Measurements from ENCODE around the gene KRTAP10-12.

The KRTAP10-12 gene

GRCh38 chr21:44712203-44713028 lies 15.4 kb downstream of the KRTAP10-12 start:
- DNase-seq: no peak

DNA sequence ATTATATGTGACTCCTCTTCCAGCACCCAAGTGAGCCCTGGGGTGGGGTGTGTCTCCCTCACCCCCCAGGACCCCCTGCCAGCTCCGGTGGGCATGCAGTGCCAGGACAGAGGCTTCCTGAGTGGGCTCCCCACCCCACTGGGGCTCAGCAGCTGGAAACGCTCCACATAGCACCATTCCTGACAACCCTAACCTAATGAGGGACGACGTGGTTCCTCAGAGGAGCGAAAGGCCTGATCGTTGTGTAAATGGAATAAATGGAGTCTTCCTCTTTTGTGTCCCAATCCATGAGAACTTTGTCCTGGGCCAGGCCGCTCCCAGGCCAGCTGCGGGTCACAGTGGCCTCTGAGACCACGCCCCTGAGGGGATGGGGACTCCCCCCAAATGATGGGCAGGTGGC lies 16.2 kb downstream of the KRTAP10-12 start:
- DNase-seq: no peak

DNA sequence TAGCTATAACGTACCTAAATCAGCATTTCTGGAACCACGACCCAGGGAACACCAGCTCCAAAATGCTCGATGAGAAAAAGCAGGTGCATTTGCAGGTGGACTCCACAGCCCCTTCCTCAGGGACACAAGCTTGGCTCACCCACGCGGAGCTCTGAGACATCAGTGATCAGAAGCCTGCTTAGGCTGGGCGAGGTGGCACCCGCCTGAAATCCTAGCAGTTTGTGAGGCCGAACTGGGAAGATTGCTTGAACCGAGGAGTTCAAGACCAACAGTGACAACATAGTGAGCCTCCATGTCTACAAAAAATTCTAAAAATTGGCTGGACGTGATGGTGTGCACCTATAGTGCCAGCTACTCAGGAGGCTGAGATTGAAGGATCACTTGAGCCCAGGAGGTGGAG lies 16.9 kb downstream of the KRTAP10-12 start:
- no peak for DNase-seq

DNA sequence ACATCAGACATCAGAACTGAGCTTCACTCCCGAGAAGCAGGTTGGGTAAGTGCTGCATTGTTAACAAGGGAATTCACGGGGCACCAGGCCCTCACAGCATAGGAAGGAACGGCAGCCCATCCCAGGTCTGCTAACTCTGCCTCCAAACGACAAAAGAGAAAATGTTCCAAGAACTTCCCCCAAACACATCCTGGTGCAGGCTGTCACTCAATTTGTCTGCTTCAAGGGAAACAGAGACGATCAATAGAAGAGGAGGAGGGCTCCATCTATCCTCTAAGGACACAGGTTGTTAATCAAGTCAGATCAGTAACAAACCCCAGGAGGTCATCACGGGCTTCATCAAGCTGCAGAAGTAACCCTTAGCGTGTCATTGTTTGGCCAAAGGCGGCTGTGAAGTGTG lies 17.9 kb downstream of the KRTAP10-12 start:
- DNase-seq: no peak

DNA sequence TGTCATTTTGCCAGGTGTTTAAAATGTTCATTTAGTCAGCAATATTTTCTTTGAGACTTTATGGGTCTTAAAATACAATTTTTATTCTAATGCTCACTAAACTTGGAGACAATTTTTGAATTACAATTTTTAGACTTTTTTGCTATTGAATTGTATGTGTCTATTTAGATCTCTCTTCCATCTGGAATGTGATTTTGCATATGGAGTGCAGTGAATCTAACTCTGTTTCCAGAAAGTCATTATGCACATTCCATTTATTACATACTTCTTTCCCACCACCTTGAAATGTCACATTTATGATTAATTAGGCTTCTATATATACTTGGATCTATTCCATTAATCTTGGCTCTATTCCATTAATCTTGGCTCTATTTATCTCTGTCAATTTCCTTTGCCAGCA lies 20.0 kb downstream of the KRTAP10-12 start:
- peak; percentile 24 for DNase-seq

- DNase-seq: no peak
Measured at GRCh38 chr21:44718093-44718492, 21.1 kb downstream of the KRTAP10-12 start.

GRCh38 chr21:44718571-44718970 lies 21.6 kb downstream of the KRTAP10-12 start:
- no peak for DNase-seq

GRCh38 chr21:44720170-44720569 lies 23.2 kb downstream of the KRTAP10-12 start:
- DNase-seq: no peak

DNA sequence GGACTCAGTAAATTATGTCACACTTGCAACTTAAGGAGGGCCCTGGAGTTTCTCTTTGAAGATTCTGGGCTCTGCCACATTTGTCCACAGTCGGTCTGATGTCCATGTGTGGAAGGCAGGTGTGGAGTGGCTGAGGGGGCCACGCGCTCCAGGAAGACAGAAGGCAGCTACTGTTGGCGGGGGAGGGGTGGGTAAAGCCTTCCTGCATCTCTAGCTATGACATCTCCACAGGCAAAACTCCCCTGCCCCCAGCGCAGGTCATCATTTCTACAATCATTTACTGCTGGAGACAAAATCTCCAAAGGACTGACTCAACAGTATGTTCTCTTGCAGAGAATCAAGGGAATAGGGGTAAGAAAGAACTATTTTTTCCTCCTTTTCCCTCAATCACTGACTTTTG lies 25.8 kb downstream of the KRTAP10-12 start:
- DNase-seq: no peak

- DNase-seq: no peak
Measured at GRCh38 chr21:44723177-44724131, 26.5 kb downstream of the KRTAP10-12 start.

DNA sequence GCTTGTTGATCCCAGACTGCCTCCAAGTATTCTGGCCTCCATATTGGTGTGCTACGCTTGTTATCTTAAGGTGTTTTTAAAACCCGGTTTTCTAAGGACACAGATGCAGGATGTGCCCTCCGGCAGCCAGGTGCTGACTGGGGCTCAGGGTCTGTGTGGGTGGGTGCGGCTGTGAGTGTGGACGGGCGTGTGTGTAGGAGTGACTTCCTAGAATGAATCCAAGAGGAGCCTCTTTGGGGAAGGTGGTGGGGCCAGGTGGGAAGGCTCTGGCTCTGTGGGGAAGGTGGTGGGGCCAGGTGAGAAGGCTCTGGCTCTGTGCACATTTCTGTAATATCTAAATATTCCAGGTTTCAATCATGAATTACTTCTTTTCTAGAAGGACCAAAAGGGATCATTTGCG lies 27.2 kb downstream of the KRTAP10-12 start:
- no peak for DNase-seq

GRCh38 chr21:44724926-44725325 lies 28.0 kb downstream of the KRTAP10-12 start:
- no peak for DNase-seq

GRCh38 chr21:44726826-44727225 lies 29.9 kb downstream of the KRTAP10-12 start:
- DNase-seq: no peak

DNA sequence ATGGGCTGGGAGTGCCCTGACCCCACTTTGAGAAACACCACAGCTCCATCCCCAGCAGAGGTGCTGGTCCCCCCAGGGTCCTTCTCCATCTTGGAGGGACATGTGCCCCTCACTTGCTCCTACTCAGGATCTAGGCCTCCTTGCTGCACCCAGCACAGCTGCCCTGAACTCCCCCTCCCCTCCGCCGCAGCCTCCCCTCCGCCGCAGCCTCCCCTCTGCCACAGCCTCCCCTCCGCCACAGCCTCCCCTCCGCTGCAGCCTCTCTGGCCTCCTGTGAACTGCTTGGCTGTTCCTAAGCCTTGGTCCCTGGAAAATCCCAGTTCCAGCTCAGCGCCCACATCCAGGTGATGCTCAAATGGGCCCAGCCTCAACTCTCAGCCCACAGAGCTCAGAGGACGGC lies 30.3 kb downstream of the KRTAP10-12 start:
- no peak for DNase-seq

GRCh38 chr21:44727757-44728156 lies 30.8 kb downstream of the KRTAP10-12 start:
- no peak for DNase-seq

DNA sequence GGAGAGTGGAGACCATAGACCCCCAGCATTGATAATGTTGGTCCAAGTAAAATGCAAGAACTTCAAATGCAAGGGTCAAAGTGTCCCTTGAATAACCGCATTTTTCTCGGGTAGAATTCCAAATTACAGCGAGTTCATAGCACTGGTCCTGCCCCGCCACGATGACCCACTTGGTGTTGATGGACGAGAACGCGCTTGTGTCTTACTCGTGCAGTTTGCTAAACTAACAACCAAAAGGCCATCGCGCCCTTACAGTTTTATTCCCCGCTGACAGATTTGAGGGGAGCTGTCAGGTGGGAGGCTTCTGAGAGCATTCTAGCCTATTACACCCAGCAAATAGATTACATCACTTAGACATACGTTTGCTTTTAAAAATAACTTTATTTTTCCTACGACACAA lies 31.7 kb downstream of the KRTAP10-12 start:
- DNase-seq: no peak

- no peak for DNase-seq
Measured at GRCh38 chr21:44729336-44730027, 32.5 kb downstream of the KRTAP10-12 start.

DNA sequence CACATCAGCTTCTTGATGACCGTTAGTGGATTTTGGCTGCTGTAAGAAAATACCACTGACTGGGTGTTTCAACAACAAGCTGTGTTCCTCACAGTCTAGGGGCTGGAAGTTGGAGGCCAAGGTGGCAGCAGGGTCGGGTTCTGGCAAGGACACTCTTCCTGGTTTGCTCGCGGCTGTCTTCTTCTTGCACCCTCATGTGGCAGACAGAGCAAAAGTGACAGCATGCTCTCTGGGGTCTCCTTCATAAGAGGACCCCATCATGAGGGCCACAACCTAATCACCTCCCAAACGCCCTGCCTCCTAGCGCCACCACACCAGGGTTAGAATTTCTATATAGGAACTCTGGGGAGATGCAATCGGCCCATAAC lies 33.0 kb downstream of the KRTAP10-12 start:
- no peak for DNase-seq

GRCh38 chr21:44730951-44731579 lies 34.1 kb downstream of the KRTAP10-12 start:
- DNase-seq: no peak

GRCh38 chr21:44732263-44732662 lies 35.3 kb downstream of the KRTAP10-12 start:
- DNase-seq: no peak

- no peak for DNase-seq
Measured at GRCh38 chr21:44732956-44733355, 36.0 kb downstream of the KRTAP10-12 start.

- no peak for DNase-seq
Measured at GRCh38 chr21:44734026-44734745, 37.2 kb downstream of the KRTAP10-12 start.

Data from fibroblast of skin of abdomen (primary cell).